Thoracic aorta (tissue), 2 donors: ENCODE measurements around the gene PSENEN. TPM values are rescaled to one million over a fixed set of nuclear protein-coding genes. Genes with fewer than 3 reads are reported as not detected.

ENCODE experiments used
- ATAC-seq: fragments of 150-250 bp; one replicate; pipeline ENCODE4 v1.8.0; 2017; ENCODE audit warnings: low read depth; ENCODE audit not compliant: insufficient number of reproducible peaks, low FRiP score
- DNase-seq: peaks from one replicate; pipeline ENCODE4 v3.0.0-alpha.2; 2020; ENCODE audit warnings: low spot score
- H3K27ac ChIP-seq, 2 donors: fragments of 200-600 bp; sonication (generic); 1 replicate in 1 of 2; 2 replicates in 1 of 2; pipeline ENCODE4 v1.5.1; 2016; ENCODE audit warnings: mild to moderate bottlenecking in 2 of 2, moderate library complexity in 2 of 2
- H3K27me3 ChIP-seq: fragments of 200-600 bp; sonication (generic); replicated peaks from 2 replicates; pipeline ENCODE4 v1.6.0; 2016; ENCODE audit warnings: mild to moderate bottlenecking; ENCODE audit not compliant: insufficient read depth
- H3K36me3 ChIP-seq: fragments of 200-600 bp; sonication (generic); one replicate; pipeline ENCODE4 v1.5.1; 2016
- H3K4me1 ChIP-seq, 2 donors: fragments of 200-600 bp; sonication (generic); 1 replicate in 1 of 2; 2 replicates in 1 of 2; pipeline versions ENCODE4 v1.5.1 to v1.6.0; 2016; ENCODE audit warnings: low read depth in 2 of 2, mild to moderate bottlenecking in 1 of 2; ENCODE audit not compliant: control insufficient read depth in 1 of 2
- H3K4me3 ChIP-seq: fragments of 200-600 bp; sonication (generic); 2 replicates; pipeline ENCODE4 v1.5.1; 2016; ENCODE audit warnings: mild to moderate bottlenecking
- H3K9me3 ChIP-seq: fragments of 200-600 bp; sonication (generic); 2 replicates; pipeline ENCODE4 v1.5.1; 2016
- total RNA-seq, 2 donors: library from RNA; depleted of rRNA; stranded (reverse); fragments of >200 nt; gene quantifications; one replicate each; pipeline versions ENCODE4 v1.1.0 to v1.2.3, GENCODE V29; 2016
- TF ChIP-seq, protein P1 (sequence below): fragments of 200-600 bp; sonication (generic); IDR thresholded peaks from one replicate; pipeline ENCODE4 v1.5.1; 2019; ENCODE audit warnings: antibody characterized with exemption

PSENEN gene
- total RNA-seq, 2 donors from 2014 or later, result 25.5 to 30.1 TPM

DNA sequence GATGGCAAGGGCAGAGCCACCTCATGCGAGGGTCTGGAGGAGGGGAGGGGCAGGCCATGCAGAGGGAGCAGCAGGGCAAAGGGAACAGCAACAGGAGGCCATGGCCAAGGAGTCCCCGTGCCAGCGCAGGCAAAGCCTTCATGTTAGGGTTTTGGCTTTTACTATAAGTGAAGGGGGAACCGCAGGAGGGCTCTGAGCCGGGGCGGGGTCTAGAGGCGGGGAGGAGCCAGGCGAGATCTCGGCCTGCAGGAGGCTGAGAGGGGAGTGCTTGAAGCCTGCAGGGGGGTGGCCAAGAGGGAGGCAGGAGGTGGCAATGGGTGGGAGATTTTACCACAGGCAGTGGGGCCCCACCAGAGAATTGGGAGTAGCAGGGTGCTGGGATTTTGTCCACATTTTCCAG is 36.2 kb downstream of the PSENEN start:
- peaks cover 0 to under 1% of the 10 kb centered on the region in 2 donors for H3K4me1 ChIP-seq
- ATAC-seq (no peak), DNase-seq (no peak)
- TF ChIP-seq, protein P1, sequence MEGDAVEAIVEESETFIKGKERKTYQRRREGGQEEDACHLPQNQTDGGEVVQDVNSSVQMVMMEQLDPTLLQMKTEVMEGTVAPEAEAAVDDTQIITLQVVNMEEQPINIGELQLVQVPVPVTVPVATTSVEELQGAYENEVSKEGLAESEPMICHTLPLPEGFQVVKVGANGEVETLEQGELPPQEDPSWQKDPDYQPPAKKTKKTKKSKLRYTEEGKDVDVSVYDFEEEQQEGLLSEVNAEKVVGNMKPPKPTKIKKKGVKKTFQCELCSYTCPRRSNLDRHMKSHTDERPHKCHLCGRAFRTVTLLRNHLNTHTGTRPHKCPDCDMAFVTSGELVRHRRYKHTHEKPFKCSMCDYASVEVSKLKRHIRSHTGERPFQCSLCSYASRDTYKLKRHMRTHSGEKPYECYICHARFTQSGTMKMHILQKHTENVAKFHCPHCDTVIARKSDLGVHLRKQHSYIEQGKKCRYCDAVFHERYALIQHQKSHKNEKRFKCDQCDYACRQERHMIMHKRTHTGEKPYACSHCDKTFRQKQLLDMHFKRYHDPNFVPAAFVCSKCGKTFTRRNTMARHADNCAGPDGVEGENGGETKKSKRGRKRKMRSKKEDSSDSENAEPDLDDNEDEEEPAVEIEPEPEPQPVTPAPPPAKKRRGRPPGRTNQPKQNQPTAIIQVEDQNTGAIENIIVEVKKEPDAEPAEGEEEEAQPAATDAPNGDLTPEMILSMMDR, result no peak
- H3K27me3 ChIP-seq, result no peaks in the 10 kb centered on the region
- H3K9me3 ChIP-seq, result no peaks in the 10 kb centered on the region
- no peak overlapping the region for H3K27ac ChIP-seq
- H3K4me3 ChIP-seq, result no peak overlapping the region
- H3K36me3 ChIP-seq, result peaks cover 21% of the 10 kb centered on the region

DNA sequence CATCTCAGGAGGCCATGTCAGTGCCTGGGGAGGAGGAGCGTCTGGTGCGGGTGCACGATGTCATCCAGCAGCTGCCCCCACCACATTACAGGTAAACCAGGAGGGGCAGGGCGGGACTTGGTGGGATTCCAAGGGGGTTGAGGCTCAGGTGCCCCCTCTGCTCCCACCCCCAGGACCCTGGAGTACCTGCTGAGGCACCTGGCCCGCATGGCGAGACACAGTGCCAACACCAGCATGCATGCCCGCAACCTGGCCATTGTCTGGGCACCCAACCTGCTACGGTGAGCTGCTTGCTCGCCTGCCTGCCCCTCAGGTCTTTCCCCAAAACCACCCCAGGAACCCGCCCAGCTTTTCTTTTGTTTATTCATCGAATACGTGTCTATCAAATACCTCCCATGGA is 37.1 kb downstream of the PSENEN start:
- H3K27me3 ChIP-seq, result no peaks in the 10 kb centered on the region
- ATAC-seq, result no peak
- no peak for DNase-seq
- no peaks in the 10 kb centered on the region for H3K4me1 ChIP-seq
- H3K36me3 ChIP-seq, result peaks cover 21% of the 10 kb centered on the region
- no peaks in the 10 kb centered on the region for H3K9me3 ChIP-seq
- TF ChIP-seq, protein P1, result no peak
- H3K4me3 ChIP-seq, result no peak overlapping the region
- H3K27ac ChIP-seq, result no peak overlapping the region

DNA sequence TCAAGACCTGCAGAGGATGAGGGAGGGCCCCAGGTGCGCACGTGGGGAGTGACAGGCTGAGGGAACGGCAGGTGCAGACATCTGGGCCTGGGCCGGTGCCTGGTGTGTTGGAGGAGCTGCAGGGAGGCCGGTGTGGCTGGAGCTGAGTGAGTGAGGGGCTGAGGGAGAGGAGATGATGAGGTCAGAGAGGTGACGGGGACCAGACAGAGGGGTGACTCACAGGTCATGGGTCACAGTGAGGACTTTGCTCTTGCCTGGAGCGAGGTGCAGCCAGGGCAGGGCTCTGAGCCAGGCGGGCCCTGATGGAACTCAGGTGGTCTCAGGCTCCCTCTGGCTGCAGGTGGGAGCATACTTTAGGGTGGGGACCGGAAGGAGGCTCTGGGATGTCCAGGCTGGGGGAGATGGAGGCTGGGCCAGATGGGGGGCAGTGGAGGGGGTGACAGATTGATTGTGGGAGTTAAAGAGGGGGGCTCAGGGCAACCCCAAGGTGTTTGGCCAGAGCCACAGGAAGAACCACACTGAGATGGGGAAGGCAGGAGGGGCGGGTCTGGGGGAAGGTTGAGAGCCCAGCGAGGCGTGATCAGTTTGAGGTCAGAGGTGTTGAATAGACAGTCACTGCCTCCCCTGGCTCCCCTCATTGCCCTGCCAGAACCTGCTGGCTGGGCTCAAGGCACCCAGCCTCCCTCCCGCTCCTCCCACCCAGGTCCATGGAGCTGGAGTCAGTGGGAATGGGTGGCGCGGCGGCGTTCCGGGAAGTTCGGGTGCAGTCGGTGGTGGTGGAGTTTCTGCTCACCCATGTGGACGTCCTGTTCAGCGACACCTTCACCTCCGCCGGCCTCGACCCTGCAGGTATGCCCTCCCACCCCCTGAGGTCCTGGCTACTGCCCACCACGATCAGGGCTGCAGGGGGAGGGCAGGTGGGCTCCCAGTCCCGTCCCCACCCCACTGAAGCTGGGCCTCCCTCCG is 38.3 kb downstream of the PSENEN start:
- no peak overlapping the region for H3K27ac ChIP-seq
- H3K4me3 ChIP-seq, result no peak overlapping the region
- peaks cover 21% of the 10 kb centered on the region for H3K36me3 ChIP-seq
- DNase-seq (no peak), ATAC-seq (no peak)
- H3K9me3 ChIP-seq, result no peaks in the 10 kb centered on the region
- TF ChIP-seq, protein P1, result no peak
- H3K27me3 ChIP-seq, result no peaks in the 10 kb centered on the region
- H3K4me1 ChIP-seq, result no peaks in the 10 kb centered on the region

DNA sequence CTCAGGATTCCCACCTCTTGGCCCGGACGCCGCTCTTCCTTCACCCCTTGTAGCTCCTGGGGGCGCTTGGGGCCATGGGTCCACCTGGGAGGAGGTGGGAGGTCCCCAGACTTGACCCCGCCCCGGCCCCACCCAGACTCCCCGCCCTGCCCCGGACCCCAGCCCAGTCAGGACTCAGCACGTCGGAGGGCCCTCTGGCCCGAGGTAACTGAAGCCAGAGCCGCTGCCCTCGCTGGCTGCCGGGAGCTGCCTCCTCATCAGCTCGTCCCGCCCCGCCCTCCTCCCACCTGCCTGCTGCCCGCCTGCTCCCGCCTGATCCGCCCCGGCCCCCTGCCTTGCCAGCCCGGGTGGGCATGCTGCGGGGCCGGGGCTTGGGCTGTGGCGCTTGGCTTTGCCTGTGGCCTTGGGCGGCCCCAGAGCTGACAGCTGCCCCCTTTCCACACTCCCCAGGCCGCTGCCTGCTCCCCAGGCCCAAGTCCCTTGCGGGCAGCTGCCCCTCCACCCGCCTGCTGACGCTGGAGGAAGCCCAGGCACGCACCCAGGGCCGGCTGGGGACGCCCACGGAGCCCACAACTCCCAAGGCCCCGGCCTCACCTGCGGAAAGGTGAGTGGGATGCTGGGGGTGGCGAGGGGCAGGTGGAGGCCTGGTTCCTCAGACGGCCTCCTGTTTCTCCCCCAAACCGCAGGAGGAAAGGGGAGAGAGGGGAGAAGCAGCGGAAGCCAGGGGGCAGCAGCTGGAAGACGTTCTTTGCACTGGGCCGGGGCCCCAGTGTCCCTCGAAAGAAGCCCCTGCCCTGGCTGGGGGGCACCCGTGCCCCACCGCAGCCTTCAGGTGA is 39.3 kb downstream of the PSENEN start:
- Histone ChIP-seq H3K4me3 (no peak overlapping the region), H3K4me1 (no peaks in the 10 kb centered on the region), H3K27me3 (no peaks in the 10 kb centered on the region), H3K36me3 (peaks cover 21% of the 10 kb centered on the region), H3K27ac (no peak overlapping the region), H3K9me3 (no peaks in the 10 kb centered on the region)
- TF ChIP-seq, protein P1, result no peak
- no peak for ATAC-seq
- DNase-seq, result no peak

DNA sequence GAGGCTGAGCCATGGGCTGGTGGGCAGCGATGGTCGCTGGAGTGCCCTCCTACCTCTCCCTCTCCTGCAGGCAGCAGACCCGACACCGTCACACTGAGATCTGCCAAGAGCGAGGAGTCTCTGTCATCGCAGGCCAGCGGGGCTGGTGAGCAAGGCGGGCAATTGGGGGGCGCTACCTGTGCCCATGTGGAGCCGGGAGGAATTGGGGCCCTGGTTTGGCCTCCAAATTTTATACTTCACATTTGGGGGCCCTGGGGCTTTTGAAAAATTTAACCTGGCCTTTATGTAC is 39.8 kb downstream of the PSENEN start:
- ATAC-seq (no peak), DNase-seq (no peak)
- H3K27ac ChIP-seq, result no peak overlapping the region
- no peaks in the 10 kb centered on the region for H3K27me3 ChIP-seq
- H3K4me1 ChIP-seq, result no peaks in the 10 kb centered on the region
- H3K4me3 ChIP-seq, result no peak overlapping the region
- TF ChIP-seq, protein P1, result no peak
- H3K9me3 ChIP-seq, result no peaks in the 10 kb centered on the region
- peaks cover 18% of the 10 kb centered on the region for H3K36me3 ChIP-seq
